ENCODE results near the gene SPDYE1. TPM values are rescaled to one million over a fixed set of nuclear protein-coding genes. Genes with fewer than 3 reads are reported as not detected.
"Not testable (repeated sequence)": the region's sequence is repeated elsewhere in the genome, so short reads cannot be mapped to it uniquely, and the experiment has no call there.

Gene SPDYE1
- total RNA-seq, 2 donors from 2014 or later = 0.17 TPM; not detected in 1

GRCh38 chr7:43960933-43961332, 36.8 kb upstream of the SPDYE1 start:
- Histone ChIP-seq H3K36me3 (no peaks in the 10 kb centered on the region), H3K4me3 (no peak overlapping the region), H3K4me1 (replicated peaks) (no peaks in the 10 kb centered on the region), H3K27me3 (replicated peaks; ENCODE audit: insufficient read depth) (no peaks in the 10 kb centered on the region), H3K27ac (no peak overlapping the region), H3K9me3 (no peaks in the 10 kb centered on the region)
- no peak for DNase-seq (ENCODE audit: low spot score)
- intact Hi-C loops (cut with DNase I) = no loop called here
- TF ChIP-seq CTCF (IDR thresholded peaks at IDR 0.05) = no peak
- TF ChIP-seq POLR2AphosphoS5 (IDR thresholded peaks at IDR 0.05) = no peak
- no peak for TF ChIP-seq POLR2A (IDR thresholded peaks at IDR 0.05)
- 28% methylated on average over 1 of the region's 1 CpG for WGBS

- H3K27ac ChIP-seq; H3K9me3 ChIP-seq; DNase-seq (ENCODE audit: low spot score); H3K36me3 ChIP-seq; H3K27me3 ChIP-seq (replicated peaks; ENCODE audit: insufficient read depth); H3K4me1 ChIP-seq (replicated peaks); H3K4me3 ChIP-seq; intact Hi-C loops (cut with DNase I): not testable (repeated sequence)
- WGBS = 98% methylated on average over 3 of the region's 3 CpGs
Measured at GRCh38 chr7:43966392-43966791, 31.3 kb upstream of the SPDYE1 start.

DNA sequence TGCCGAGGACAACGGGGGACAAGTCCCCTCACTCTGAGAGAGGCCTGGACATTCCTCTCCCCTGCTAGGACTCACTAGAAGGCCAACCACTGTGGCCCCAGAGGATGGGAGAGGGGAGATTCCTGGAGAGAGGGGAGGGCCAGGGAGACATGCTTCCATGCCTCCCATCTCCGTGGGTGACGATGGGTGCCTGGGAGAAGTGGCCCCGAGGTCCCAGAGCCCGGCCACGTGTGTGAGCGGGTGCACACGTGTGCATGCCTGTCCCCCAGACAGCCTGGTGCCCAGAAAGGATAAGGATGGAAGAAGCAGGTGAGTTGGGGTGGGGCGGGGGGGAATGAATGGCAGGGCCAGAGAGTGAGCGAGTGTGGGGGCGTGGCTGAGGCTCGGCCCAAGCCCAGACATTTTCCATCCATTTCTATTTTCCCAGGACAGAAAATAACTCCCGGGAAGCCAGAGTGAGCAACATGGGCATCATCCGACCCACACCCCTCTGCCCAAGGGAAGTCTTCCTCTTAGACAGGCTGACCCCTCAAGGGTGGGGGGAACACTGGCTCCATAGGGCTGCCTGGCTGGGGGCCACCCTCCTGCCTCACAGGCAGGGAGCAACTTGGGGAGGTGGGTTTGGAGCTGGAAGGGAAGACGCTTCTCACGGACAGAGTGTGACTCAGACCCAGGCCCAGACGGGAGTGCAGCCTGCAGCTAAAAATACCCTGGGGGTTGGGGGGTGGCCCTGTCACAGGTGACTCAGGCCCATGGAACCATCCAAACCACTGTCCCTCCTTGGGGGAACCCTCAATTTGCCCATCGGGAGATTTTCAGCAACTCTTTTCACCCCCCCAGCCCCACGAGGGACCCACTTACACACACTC, 29.3 kb upstream of the SPDYE1 start:
- intact Hi-C loops (cut with DNase I); H3K27me3 ChIP-seq (replicated peaks; ENCODE audit: insufficient read depth); H3K9me3 ChIP-seq; H3K27ac ChIP-seq; H3K4me3 ChIP-seq; H3K4me1 ChIP-seq (replicated peaks); DNase-seq (ENCODE audit: low spot score); H3K36me3 ChIP-seq: not testable (repeated sequence)
- 81% methylated on average over 13 of the region's 20 CpGs for WGBS

DNA sequence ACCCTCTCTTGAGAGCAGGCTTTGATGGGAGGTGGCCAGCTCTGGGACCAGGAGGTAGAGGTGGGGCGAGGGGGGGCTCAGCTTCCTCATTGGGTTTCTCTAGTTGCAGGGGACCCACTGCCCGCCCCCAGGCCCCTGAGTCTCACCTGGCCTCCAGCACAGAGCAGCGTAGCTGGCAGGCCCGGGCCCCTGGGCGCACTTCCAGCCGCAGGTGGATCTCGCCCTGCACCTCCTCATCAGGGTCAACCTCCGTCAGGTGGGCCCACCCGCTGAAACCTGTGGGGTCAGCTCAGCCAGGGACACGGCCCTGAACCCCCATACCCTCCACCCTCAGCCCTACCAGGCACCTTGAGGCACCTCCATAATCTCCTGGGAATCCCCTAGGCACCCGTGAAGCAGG, 28.1 kb upstream of the SPDYE1 start:
- H3K4me1 ChIP-seq (replicated peaks); H3K4me3 ChIP-seq; intact Hi-C loops (cut with DNase I); DNase-seq (ENCODE audit: low spot score); H3K27me3 ChIP-seq (replicated peaks; ENCODE audit: insufficient read depth); H3K36me3 ChIP-seq; H3K27ac ChIP-seq; H3K9me3 ChIP-seq: not testable (repeated sequence)
- 97% methylated on average over 9 of the region's 11 CpGs for WGBS

GRCh38 chr7:43970698-43971097, 27.0 kb upstream of the SPDYE1 start:
- H3K27ac ChIP-seq; DNase-seq (ENCODE audit: low spot score); intact Hi-C loops (cut with DNase I); H3K36me3 ChIP-seq; H3K27me3 ChIP-seq (replicated peaks; ENCODE audit: insufficient read depth); H3K9me3 ChIP-seq; H3K4me1 ChIP-seq (replicated peaks); H3K4me3 ChIP-seq: not testable (repeated sequence)
- 72% methylated on average over 4 of the region's 5 CpGs for WGBS

DNA sequence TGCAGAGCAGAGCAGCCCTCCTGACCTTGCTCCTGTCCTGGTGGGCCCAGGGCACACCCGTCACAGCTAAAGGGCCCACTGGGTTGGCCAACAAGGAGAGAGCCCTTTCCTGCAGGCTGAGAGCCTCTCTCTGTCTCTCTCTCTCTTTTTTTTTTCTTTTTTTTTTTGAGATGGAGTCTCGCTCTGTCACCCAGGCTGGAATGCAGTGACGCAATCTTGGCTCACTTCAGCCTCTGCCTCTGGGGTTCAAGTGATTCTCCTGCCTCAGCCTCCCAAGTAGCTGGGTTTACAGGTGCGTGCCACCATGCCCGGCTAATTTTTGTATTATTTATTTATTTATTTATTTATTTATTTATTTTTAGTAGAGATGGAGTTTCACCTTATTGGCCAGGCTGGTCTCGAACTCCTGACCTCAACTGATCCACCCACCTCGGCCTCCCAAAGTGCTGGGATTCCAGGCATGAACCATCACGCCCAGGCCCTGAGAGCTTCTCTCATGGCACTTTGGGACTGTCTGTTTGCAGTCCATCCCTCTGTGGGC, 23.6 kb upstream of the SPDYE1 start:
- intact Hi-C loops (cut with DNase I); H3K4me1 ChIP-seq (replicated peaks): not testable (repeated sequence)

GRCh38 chr7:43974725-43975482, 22.8 kb upstream of the SPDYE1 start:
- H3K27me3 ChIP-seq (replicated peaks; ENCODE audit: insufficient read depth); H3K27ac ChIP-seq; H3K9me3 ChIP-seq; intact Hi-C loops (cut with DNase I); H3K36me3 ChIP-seq; H3K4me3 ChIP-seq; DNase-seq (ENCODE audit: low spot score); H3K4me1 ChIP-seq (replicated peaks): not testable (repeated sequence)
- WGBS = 92% methylated on average over 2 of the region's 10 CpGs

More for the DNA sequence above, 23.6 kb upstream of the SPDYE1 start:
- H3K36me3 ChIP-seq; H3K4me3 ChIP-seq; DNase-seq (ENCODE audit: low spot score); H3K9me3 ChIP-seq; H3K27me3 ChIP-seq (replicated peaks; ENCODE audit: insufficient read depth); H3K27ac ChIP-seq: not testable (repeated sequence)
- WGBS = 94% methylated on average over 6 of the region's 8 CpGs

Measured in prostate gland (tissue), 2 donors.